CD8-positive, alpha-beta memory T cell (primary cell): ENCODE data around the gene MRGPRF. TPM values are rescaled to one million over a fixed set of nuclear protein-coding genes. Genes with fewer than 3 reads are reported as not detected.

ENCODE experiments used
- CTCF ChIA-PET: fragments of 350-600 bp; sonication (Branson Sonifier 250); formaldehyde crosslinking; loops from one replicate; lab custom pipeline; 2021; ENCODE audit warnings: antibody characterized with exemption; lab: Charles Lee
- POLR2A ChIA-PET: fragments of 350-600 bp; sonication (Branson Sonifier 250); formaldehyde crosslinking; loops from one replicate; lab custom pipeline; 2021; ENCODE audit warnings: antibody characterized with exemption; lab: Charles Lee
- DNase-seq, 5 donors: peaks; one replicate each; pipeline versions ENCODE4 v3.0.0 to v3.0.0-alpha.2; 2020 to 2022; ENCODE audit warnings: mixed read lengths in 1 of 5
- H3K27ac ChIP-seq: one replicate; pipeline ENCODE4 v1.7.0; 2013; ENCODE audit warnings: low read depth, mild to moderate bottlenecking, low read length, moderate library complexity
- H3K27me3 ChIP-seq: 2 replicates; pipeline ENCODE4 v1.7.0; 2013; ENCODE audit warnings: low read length, mild to moderate bottlenecking; ENCODE audit not compliant: insufficient read depth, poor library complexity, severe bottlenecking
- H3K36me3 ChIP-seq: 2 replicates; pipeline ENCODE4 v1.7.0; 2013; ENCODE audit warnings: mild to moderate bottlenecking, low read length, moderate library complexity; ENCODE audit not compliant: insufficient read depth
- H3K4me1 ChIP-seq: 2 replicates; pipeline ENCODE4 v1.7.0; 2013; ENCODE audit warnings: mild to moderate bottlenecking, low read length, moderate library complexity; ENCODE audit not compliant: insufficient read depth
- H3K4me3 ChIP-seq: 2 replicates; pipeline ENCODE4 v1.7.0; 2013; ENCODE audit warnings: mild to moderate bottlenecking, low read length
- H3K9me3 ChIP-seq: 2 replicates; pipeline ENCODE4 v1.7.0; 2013; ENCODE audit warnings: mild to moderate bottlenecking, low read length
- H3K27ac Mint-ChIP-seq, 8 donors: one replicate each; pipeline ENCODE4 v1.8.0; 2020 to 2021; ENCODE audit warnings: mixed read lengths in 8 of 8, mild to moderate bottlenecking in 6 of 8, inconsistent platforms in 3 of 8, moderate library complexity in 3 of 8
- H3K27me3 Mint-ChIP-seq, 2 donors: one replicate each; pipeline ENCODE4 v1.8.0; 2020 to 2021; ENCODE audit warnings: mixed read lengths in 2 of 2, mild to moderate bottlenecking in 1 of 2, moderate library complexity in 1 of 2
- H3K36me3 Mint-ChIP-seq, 3 donors: one replicate each; pipeline ENCODE4 v1.8.0; 2020 to 2021; ENCODE audit warnings: mixed read lengths in 3 of 3, inconsistent platforms in 1 of 3, mild to moderate bottlenecking in 1 of 3
- H3K4me1 Mint-ChIP-seq, 3 donors: one replicate each; pipeline ENCODE4 v1.8.0; 2020 to 2021; ENCODE audit warnings: mixed read lengths in 3 of 3, inconsistent platforms in 1 of 3, mild to moderate bottlenecking in 1 of 3
- H3K4me3 Mint-ChIP-seq, 7 donors: one replicate each; pipeline ENCODE4 v1.8.0; 2020 to 2021; ENCODE audit warnings: mixed read lengths in 7 of 7, mild to moderate bottlenecking in 6 of 7, moderate library complexity in 4 of 7, inconsistent platforms in 2 of 7
- H3K9me3 Mint-ChIP-seq, 5 donors: one replicate each; pipeline ENCODE4 v1.8.0; 2020 to 2022; ENCODE audit warnings: mixed read lengths in 5 of 5, mild to moderate bottlenecking in 3 of 5, moderate library complexity in 2 of 5, inconsistent platforms in 1 of 5
- polyA plus RNA-seq: library from polyadenylated mRNA; unstranded; fragments of 300-500 nt; fragmentation: Illumina TruSeq; gene quantifications from one replicate; pipeline ENCODE4 v1.2.3, GENCODE V29; 2021
- total RNA-seq, 2 experiments: library from RNA; stranded (reverse); gene quantifications; one replicate each; pipeline ENCODE4 v1.2.3, GENCODE V29; 2021

Gene MRGPRF
- total and polyA plus RNA-seq, 3 experiments from 2014 or later = not detected

DNA sequence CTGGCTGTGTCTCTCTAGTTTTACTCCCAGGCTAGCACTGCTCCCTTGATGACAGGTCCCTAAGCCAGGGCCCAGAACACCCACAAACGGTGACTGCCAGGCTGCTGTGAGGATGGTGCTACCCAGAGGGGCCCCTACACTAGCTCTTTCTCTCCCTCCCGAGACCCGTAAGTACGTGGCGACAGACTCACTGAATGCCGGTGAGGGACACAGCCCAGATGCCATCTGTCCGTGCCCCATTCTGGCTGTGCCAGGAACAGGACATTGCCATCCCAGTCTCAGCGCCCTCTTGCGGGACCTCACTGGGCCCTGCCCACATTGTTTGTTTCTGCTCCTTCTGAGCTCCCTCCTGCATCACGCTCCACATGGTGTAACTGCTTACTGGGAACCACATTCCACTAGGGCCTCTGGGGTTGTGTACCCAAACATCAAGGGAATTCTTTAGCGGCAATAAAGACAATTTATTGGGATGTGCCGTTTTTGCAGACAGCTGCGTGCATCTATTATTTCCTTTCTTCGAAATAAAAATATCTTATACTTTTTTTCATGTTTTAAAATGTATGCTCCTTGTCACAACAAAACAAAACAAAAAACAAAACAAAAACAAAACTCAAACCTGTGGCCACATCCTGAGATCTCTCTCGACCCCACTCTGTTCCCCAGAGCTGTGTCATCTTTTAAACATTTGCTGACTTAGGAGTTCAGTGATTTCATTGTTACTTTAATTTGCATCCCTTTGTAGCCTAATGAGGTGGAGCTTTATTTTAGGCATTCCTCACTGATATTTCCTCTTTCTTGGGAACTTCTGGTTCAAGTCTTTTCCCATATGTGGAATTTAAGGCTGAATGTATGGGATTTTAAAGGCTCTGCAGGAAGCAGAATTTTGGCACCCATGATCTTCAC lies 31.3 kb upstream of the MRGPRF start:
- peak overlapping the region in 1 of 7 donors; percentile 0 for H3K4me3 Mint-ChIP-seq

DNA sequence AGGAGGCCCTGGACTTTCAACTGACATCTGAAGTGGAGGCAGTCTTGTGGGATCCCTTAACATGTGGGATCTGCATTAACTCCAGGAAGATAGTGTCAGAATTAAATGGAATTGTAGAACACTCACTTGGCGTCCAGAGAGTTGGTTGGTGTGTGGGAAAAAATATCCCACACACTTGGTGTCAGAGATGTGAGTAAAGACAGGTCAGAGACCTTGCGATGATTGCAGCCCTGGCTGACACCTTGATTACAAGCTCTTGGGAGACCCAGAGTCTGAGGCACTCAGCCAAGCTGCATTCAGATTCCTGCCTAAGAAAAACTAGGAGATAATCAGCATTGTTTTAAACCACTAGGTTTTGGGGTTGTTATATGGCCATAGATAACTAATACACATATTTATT lies 28.5 kb upstream of the MRGPRF start:
- Mint-ChIP-seq H3K4me3 (no peak overlapping the region), H3K27me3 (peaks cover 1 to 16% of the 10 kb centered on the region in 2 donors), H3K27ac (no peak overlapping the region), H3K9me3 (no peaks in the 10 kb centered on the region), H3K4me1 (no peaks in the 10 kb centered on the region), H3K36me3 (no peaks in the 10 kb centered on the region)
- no peak overlapping the region for H3K4me3 ChIP-seq
- no peaks in the 10 kb centered on the region for H3K4me1 ChIP-seq
- ChIA-PET CTCF (no interaction called here), POLR2A (no interaction called here)
- H3K27ac ChIP-seq = no peak overlapping the region
- H3K36me3 ChIP-seq = no peaks in the 10 kb centered on the region
- no peaks in the 10 kb centered on the region for H3K27me3 ChIP-seq
- DNase-seq = no peak
- H3K9me3 ChIP-seq = no peaks in the 10 kb centered on the region

More for the DNA sequence above, 31.3 kb upstream of the MRGPRF start:
- ChIA-PET POLR2A (no interaction called here), CTCF (no interaction called here)
- Histone ChIP-seq H3K4me1 (peaks cover 7% of the 10 kb centered on the region), H3K27me3 (no peaks in the 10 kb centered on the region), H3K27ac (no peak overlapping the region), H3K36me3 (no peaks in the 10 kb centered on the region), H3K9me3 (no peaks in the 10 kb centered on the region), H3K4me3 (no peak overlapping the region)
- no peaks in the 10 kb centered on the region for H3K9me3 Mint-ChIP-seq
- H3K36me3 Mint-ChIP-seq = no peaks in the 10 kb centered on the region
- no peak for DNase-seq
- peaks cover 1 to 18% of the 10 kb centered on the region in 2 donors for H3K27me3 Mint-ChIP-seq
- H3K4me1 Mint-ChIP-seq = peaks cover 4 to 12% (median 10%) of the 10 kb centered on the region in 3 donors
- H3K27ac Mint-ChIP-seq = no peak overlapping the region

DNA sequence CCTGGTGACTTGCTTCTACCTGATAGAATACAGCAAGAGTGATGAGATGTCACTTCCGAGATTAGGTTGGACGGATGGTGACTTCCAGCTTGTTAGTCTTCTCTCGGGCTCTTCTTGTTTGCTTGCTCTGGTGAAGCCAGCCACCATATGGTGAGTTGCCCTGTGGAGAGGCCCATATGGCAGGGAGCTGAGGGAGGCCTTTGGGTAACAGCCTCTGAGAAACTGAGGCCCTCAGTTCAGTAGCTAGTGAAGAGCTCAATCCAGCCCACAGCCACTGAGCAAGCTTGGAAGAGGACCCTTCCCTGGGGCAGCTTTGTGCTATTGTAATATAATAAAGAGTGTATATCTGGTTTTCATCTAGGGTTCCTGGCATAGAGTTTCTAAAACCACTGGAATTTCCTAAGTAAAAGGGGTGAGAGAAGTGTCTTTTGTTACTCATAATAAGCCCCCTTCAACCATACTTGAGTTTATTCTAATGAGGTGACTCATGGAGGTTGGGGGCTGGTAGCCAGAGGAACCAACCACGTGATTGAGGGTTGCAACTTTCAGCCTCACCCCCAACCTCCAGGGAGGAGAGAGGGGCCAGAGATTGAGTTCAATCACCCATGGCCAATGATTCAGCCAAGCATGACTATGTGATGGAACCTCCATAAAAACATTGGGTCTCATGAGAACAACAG lies 27.7 kb upstream of the MRGPRF start:
- Mint-ChIP-seq H3K27me3 (peaks cover 5 to 17% of the 10 kb centered on the region in 2 donors), H3K4me3 (no peak overlapping the region), H3K4me1 (no peaks in the 10 kb centered on the region), H3K9me3 (no peaks in the 10 kb centered on the region), H3K36me3 (no peaks in the 10 kb centered on the region), H3K27ac (no peak overlapping the region)
- Histone ChIP-seq H3K9me3 (no peaks in the 10 kb centered on the region), H3K4me1 (no peaks in the 10 kb centered on the region), H3K36me3 (no peaks in the 10 kb centered on the region), H3K27ac (no peak overlapping the region), H3K4me3 (no peak overlapping the region), H3K27me3 (no peaks in the 10 kb centered on the region)
- ChIA-PET POLR2A (no interaction called here), CTCF (no interaction called here)
- DNase-seq = no peak

DNA sequence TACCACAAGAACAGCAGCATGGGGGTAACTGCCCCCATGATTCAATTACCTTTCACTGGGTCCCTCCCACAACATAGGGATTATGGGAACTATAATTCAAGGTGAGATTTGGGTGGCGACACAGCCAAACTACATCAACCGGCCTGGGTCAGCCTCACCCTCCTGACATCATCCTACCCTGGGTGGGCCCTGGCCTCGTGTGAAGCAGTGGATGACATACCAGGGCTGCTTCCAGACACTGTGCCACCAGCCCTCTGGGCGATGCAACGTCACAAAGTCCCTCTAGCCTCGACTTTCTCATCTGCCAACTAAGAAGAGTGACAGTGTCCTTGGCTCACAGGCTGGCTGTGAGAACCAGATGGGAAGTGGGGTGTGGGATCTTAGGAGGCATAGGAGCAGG lies 27.0 kb upstream of the MRGPRF start:
- no peak overlapping the region for H3K4me3 ChIP-seq
- no peaks in the 10 kb centered on the region for H3K36me3 Mint-ChIP-seq
- no peaks in the 10 kb centered on the region for H3K36me3 ChIP-seq
- H3K4me1 Mint-ChIP-seq = no peaks in the 10 kb centered on the region
- H3K9me3 Mint-ChIP-seq = no peaks in the 10 kb centered on the region
- H3K27me3 ChIP-seq = no peaks in the 10 kb centered on the region
- ChIA-PET POLR2A (no interaction called here), CTCF (no interaction called here)
- H3K4me1 ChIP-seq = no peaks in the 10 kb centered on the region
- H3K27me3 Mint-ChIP-seq = peaks cover 5 to 17% of the 10 kb centered on the region in 2 donors
- no peak overlapping the region for H3K4me3 Mint-ChIP-seq
- no peaks in the 10 kb centered on the region for H3K9me3 ChIP-seq
- no peak overlapping the region for H3K27ac ChIP-seq
- H3K27ac Mint-ChIP-seq = no peak overlapping the region
- DNase-seq = no peak

DNA sequence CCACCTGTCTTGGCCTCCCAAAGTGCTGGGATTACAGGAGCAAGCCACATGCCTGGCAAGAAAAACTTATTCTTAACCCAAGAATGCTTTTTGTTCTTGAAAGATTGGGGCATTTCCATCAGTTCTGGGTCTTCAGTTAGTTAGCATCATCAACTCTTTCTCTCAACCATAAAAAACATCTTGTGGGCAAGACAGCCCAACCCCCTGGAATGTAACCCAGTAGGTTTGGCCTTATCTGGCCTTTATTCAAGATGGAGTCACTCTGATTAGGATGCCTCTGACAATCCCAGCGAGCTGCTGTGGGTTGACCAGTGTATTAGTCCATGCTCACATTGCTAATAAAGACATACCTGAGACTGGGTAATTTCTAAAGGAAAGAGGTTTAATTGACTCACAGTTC lies 26.5 kb upstream of the MRGPRF start:
- DNase-seq = no peak
- Histone ChIP-seq H3K27ac (no peak overlapping the region), H3K4me3 (no peak overlapping the region), H3K9me3 (no peaks in the 10 kb centered on the region), H3K36me3 (no peaks in the 10 kb centered on the region), H3K27me3 (no peaks in the 10 kb centered on the region), H3K4me1 (no peaks in the 10 kb centered on the region)
- CTCF ChIA-PET = no interaction called here
- H3K9me3 Mint-ChIP-seq = no peaks in the 10 kb centered on the region
- peaks cover 7 to 15% of the 10 kb centered on the region in 2 donors for H3K27me3 Mint-ChIP-seq
- H3K36me3 Mint-ChIP-seq = no peaks in the 10 kb centered on the region
- no peak overlapping the region for H3K27ac Mint-ChIP-seq
- no peak overlapping the region for H3K4me3 Mint-ChIP-seq
- POLR2A ChIA-PET = no interaction called here
- no peaks in the 10 kb centered on the region for H3K4me1 Mint-ChIP-seq

DNA sequence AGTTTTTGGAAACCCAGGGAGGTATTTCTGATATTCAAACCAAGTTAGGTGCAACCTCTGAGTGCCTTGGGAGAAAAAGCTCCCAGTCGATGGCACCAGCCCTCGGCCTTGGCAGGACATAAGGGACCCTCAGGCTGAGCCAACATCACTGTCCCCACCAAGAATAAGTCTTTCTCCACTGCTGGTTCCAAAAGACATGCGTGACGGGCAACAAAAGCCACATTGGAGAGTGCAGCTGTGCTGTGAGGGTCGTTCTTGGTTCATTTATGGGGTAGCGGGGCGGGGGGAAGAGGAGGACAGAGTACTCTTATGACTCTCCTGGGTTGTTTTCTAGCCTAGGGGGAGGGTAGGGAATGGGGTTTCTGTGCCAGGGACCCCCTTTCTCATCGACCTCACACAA lies 24.5 kb upstream of the MRGPRF start:
- H3K27me3 ChIP-seq = no peaks in the 10 kb centered on the region
- H3K9me3 ChIP-seq = no peaks in the 10 kb centered on the region
- H3K4me1 Mint-ChIP-seq = no peaks in the 10 kb centered on the region
- no peaks in the 10 kb centered on the region for H3K9me3 Mint-ChIP-seq
- DNase-seq = no peak
- ChIA-PET CTCF (no interaction called here), POLR2A (no interaction called here)
- H3K27ac ChIP-seq = no peak overlapping the region
- no peaks in the 10 kb centered on the region for H3K4me1 ChIP-seq
- no peak overlapping the region for H3K4me3 ChIP-seq
- no peak overlapping the region for H3K4me3 Mint-ChIP-seq
- H3K36me3 Mint-ChIP-seq = no peaks in the 10 kb centered on the region
- no peak overlapping the region for H3K27ac Mint-ChIP-seq
- peaks cover 10 to 16% of the 10 kb centered on the region in 2 donors for H3K27me3 Mint-ChIP-seq
- H3K36me3 ChIP-seq = no peaks in the 10 kb centered on the region

DNA sequence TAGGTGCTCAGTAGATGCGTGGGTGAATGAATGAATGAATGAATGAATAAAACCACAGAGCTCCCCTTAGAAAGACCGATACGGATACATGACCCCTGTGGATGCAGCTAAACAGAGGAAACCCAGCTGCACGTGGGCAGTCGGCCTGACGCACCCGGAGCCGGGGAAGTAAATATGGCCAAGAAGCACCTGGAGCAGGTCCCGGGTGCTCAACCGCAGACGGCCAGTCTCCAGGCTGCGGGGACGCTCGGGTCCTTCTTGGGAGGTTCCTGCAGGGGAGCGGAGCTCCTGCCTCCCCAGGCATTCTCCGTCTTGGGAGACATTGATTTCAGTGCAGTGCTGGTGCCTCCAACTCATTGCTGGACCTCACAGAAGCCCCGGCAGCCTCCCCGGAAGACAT lies 24.0 kb upstream of the MRGPRF start:
- no peaks in the 10 kb centered on the region for H3K4me1 ChIP-seq
- H3K27ac ChIP-seq = no peak overlapping the region
- DNase-seq = no peak
- Mint-ChIP-seq H3K9me3 (no peaks in the 10 kb centered on the region), H3K4me3 (no peak overlapping the region), H3K27ac (no peak overlapping the region), H3K36me3 (no peaks in the 10 kb centered on the region), H3K27me3 (peaks cover 10 to 16% of the 10 kb centered on the region in 2 donors), H3K4me1 (no peaks in the 10 kb centered on the region)
- ChIA-PET POLR2A (no interaction called here), CTCF (no interaction called here)
- no peaks in the 10 kb centered on the region for H3K9me3 ChIP-seq
- no peaks in the 10 kb centered on the region for H3K27me3 ChIP-seq
- H3K36me3 ChIP-seq = no peaks in the 10 kb centered on the region
- H3K4me3 ChIP-seq = no peak overlapping the region

DNA sequence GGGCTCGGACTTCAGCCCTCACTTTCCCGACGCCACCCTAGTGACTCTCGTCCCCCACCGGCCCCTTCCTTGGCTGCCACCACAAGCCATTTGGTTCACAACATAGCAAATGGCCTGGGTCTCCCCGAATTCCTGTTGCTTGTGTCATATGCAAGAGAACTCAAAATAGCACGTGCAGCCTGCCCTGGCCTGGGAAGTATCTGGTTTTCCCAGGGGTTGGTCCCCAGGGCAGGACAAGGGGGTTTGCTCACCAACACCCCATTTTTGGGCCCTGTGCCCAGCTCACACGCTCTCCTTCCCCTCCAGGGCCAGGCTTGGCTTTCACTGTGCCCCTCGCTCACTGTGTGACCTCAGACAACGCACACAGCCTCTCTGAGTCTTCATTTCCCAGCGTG lies 22.9 kb upstream of the MRGPRF start:
- ChIA-PET POLR2A (no interaction called here), CTCF (no interaction called here)
- no peak for DNase-seq

More for the DNA sequence above, 22.9 kb upstream of the MRGPRF start:
- no peaks in the 10 kb centered on the region for H3K36me3 ChIP-seq
- H3K4me3 ChIP-seq = no peak overlapping the region
- no peak overlapping the region for H3K4me3 Mint-ChIP-seq
- H3K9me3 ChIP-seq = no peaks in the 10 kb centered on the region
- H3K4me1 Mint-ChIP-seq = no peaks in the 10 kb centered on the region
- no peak overlapping the region for H3K27ac ChIP-seq
- H3K4me1 ChIP-seq = no peaks in the 10 kb centered on the region
- no peaks in the 10 kb centered on the region for H3K36me3 Mint-ChIP-seq
- peaks cover 10 to 16% of the 10 kb centered on the region in 2 donors for H3K27me3 Mint-ChIP-seq
- no peaks in the 10 kb centered on the region for H3K9me3 Mint-ChIP-seq
- H3K27me3 ChIP-seq = no peaks in the 10 kb centered on the region
- no peak overlapping the region for H3K27ac Mint-ChIP-seq
